Measurements from ENCODE around the gene PLEKHA6.
A peak's percentile ranks its signal among the peaks of the same experiment; 100 is the strongest.
"Not testable (repeated sequence)": the region's sequence is repeated elsewhere in the genome, so short reads cannot be mapped to it uniquely, and the experiment has no call there.

The PLEKHA6 gene

GRCh38 chr1:204260601-204261197 lies 99.0 kb downstream of the PLEKHA6 start:
- no peak for DNase-seq (ENCODE audit: low spot score)

- DNase-seq (ENCODE audit: low spot score): no peak
Measured at GRCh38 chr1:204259782-204260181, 99.9 kb downstream of the PLEKHA6 start.

GRCh38 chr1:204259196-204259595 lies 100.5 kb downstream of the PLEKHA6 start:
- DNase-seq (ENCODE audit: low spot score): no peak

- peak; percentile 86 for DNase-seq (ENCODE audit: low spot score)
Measured at GRCh38 chr1:204258213-204259115, 101.3 kb downstream of the PLEKHA6 start.

GRCh38 chr1:204257446-204257845 lies 102.3 kb downstream of the PLEKHA6 start:
- DNase-seq (ENCODE audit: low spot score): no peak

- no peak for DNase-seq (ENCODE audit: low spot score)
Measured at GRCh38 chr1:204256531-204256930, 103.2 kb downstream of the PLEKHA6 start.

GRCh38 chr1:204255966-204256365 lies 103.8 kb downstream of the PLEKHA6 start:
- peak; percentile 38 for DNase-seq (ENCODE audit: low spot score)

GRCh38 chr1:204255225-204255624 lies 104.5 kb downstream of the PLEKHA6 start:
- no peak for DNase-seq (ENCODE audit: low spot score)

- DNase-seq (ENCODE audit: low spot score): peak; percentile 74
Measured at GRCh38 chr1:204254031-204254661, 105.6 kb downstream of the PLEKHA6 start.

- DNase-seq (ENCODE audit: low spot score): no peak
Measured at GRCh38 chr1:204251926-204252689, 107.6 kb downstream of the PLEKHA6 start.

- DNase-seq (ENCODE audit: low spot score): no peak
Measured at GRCh38 chr1:204251286-204251685, 108.4 kb downstream of the PLEKHA6 start.

GRCh38 chr1:204250428-204251030 lies 109.2 kb downstream of the PLEKHA6 start:
- no peak for DNase-seq (ENCODE audit: low spot score)

- DNase-seq (ENCODE audit: low spot score): no peak
Measured at GRCh38 chr1:204249736-204250427, 109.8 kb downstream of the PLEKHA6 start.

GRCh38 chr1:204248954-204249353 lies 110.8 kb downstream of the PLEKHA6 start:
- DNase-seq (ENCODE audit: low spot score): no peak

- DNase-seq (ENCODE audit: low spot score): no peak
Measured at GRCh38 chr1:204246876-204247275, 112.9 kb downstream of the PLEKHA6 start.

GRCh38 chr1:204242920-204243319 lies 116.8 kb downstream of the PLEKHA6 start:
- no peak for DNase-seq (ENCODE audit: low spot score)

GRCh38 chr1:204241914-204242313 lies 117.8 kb downstream of the PLEKHA6 start:
- no peak for DNase-seq (ENCODE audit: low spot score)

- DNase-seq (ENCODE audit: low spot score): no peak
Measured at GRCh38 chr1:204241050-204241449, 118.7 kb downstream of the PLEKHA6 start.

GRCh38 chr1:204240233-204240632 lies 119.5 kb downstream of the PLEKHA6 start:
- no peak for DNase-seq (ENCODE audit: low spot score)

- not testable (repeated sequence) for DNase-seq (ENCODE audit: low spot score)
Measured at GRCh38 chr1:204239401-204239800, 120.3 kb downstream of the PLEKHA6 start.

- not testable (repeated sequence) for DNase-seq (ENCODE audit: low spot score)
Measured at GRCh38 chr1:204238520-204238919, 121.2 kb downstream of the PLEKHA6 start.

Data from AG08396 (cell line).